Measurements from ENCODE around the gene FGF14.

- TF ChIP-seq CTCF (IDR thresholded peaks at IDR 0.05) (no peak), POLR2A (IDR thresholded peaks at IDR 0.05) (no peak)
Observed at GRCh38 chr13:102395174-102395573, 6.7 kb downstream of the FGF14 start.

All from Peyer's patch (tissue), 4 donors.